Stomach (tissue), 9 donors: ENCODE measurements around the gene MAN1A1. TPM values are rescaled to one million over a fixed set of nuclear protein-coding genes. Genes with fewer than 3 reads are reported as not detected.

Experiments
- DNase-seq, 2 donors: peaks; one replicate each; pipeline versions ENCODE4 v3.0.0 to v3.0.0-alpha.2; 2013 to 2019
- H3K27ac ChIP-seq, 5 donors: fragments of 200-600 bp in 4 of 5; sonication (generic) in 4 of 5; one replicate each; pipeline ENCODE4 v1.5.1; 2013 to 2019; ENCODE audit warnings: mild to moderate bottlenecking in 1 of 5, moderate library complexity in 1 of 5
- H3K27me3 ChIP-seq, 3 donors: fragments of 200-600 bp; sonication (generic); one replicate each; pipeline ENCODE4 v1.5.1; 2017 to 2019; ENCODE audit warnings: mixed run types in 1 of 3
- H3K36me3 ChIP-seq, 4 donors: fragments of 200-600 bp; sonication (generic); 1 replicate in 3 of 4; 2 replicates in 1 of 4; pipeline ENCODE4 v1.5.1; 2016 to 2019
- H3K4me1 ChIP-seq, 4 donors: fragments of 200-600 bp; sonication (generic); one replicate each; pipeline ENCODE4 v1.5.1; 2016 to 2019
- H3K4me3 ChIP-seq, 4 donors: fragments of 200-600 bp; sonication (generic) in 3 of 4; one replicate each; pipeline ENCODE4 v1.5.1; 2016 to 2019; ENCODE audit warnings: mild to moderate bottlenecking in 1 of 4
- H3K9me3 ChIP-seq, 4 donors: fragments of 200-600 bp; sonication (generic); one replicate each; pipeline ENCODE4 v1.5.1; 2016 to 2019
- EP300 ChIP-seq: sonication (generic); formaldehyde crosslinking; IDR thresholded peaks from one replicate; pipeline ENCODE4 v1.6.1; 2017; ENCODE audit warnings: antibody characterized with exemption
- POLR2A ChIP-seq, 4 donors: fragments of 450-650 bp; IDR thresholded peaks; one replicate each; pipeline ENCODE4 v1.6.1; 2016; ENCODE audit warnings: antibody characterized with exemption in 4 of 4, control low read depth in 2 of 4, mild to moderate bottlenecking in 1 of 4, moderate library complexity in 1 of 4
- POLR2AphosphoS5 ChIP-seq, 3 donors: sonication (generic); formaldehyde crosslinking; IDR thresholded peaks; one replicate each; pipeline ENCODE4 v1.6.1; 2016; ENCODE audit warnings: antibody characterized with exemption in 3 of 3
- WGBS, 5 donors: extraction: QIAGEN DNeasy Blood & Tissue Kit in 3 of 5; methylation state at CpG; one replicate each; pipeline versions ENCODE4 v1.1.5 to v1.1.7; 2013 to 2018; 5-methylcytosine and 5-hydroxymethylcytosine counted together
- intact Hi-C: fragments of 100-400 bp; cut with DNase I; formaldehyde crosslinking; loops from one replicate; pipeline ENCODE4 v1.15.1; 2023; ENCODE audit warnings: low total_unique reads
- polyA plus RNA-seq, 3 donors: library from polyadenylated mRNA; stranded (reverse); fragments of 200-250 nt; gene quantifications; one replicate each; pipeline ENCODE4 v1.2.3, GENCODE V29; 2013
- total RNA-seq, 5 donors: library from RNA; depleted of rRNA; stranded (reverse); fragments of >200 nt; gene quantifications; one replicate each; pipeline versions ENCODE4 v1.1.0 to v1.2.3, GENCODE V29; 2014 to 2016
- TF ChIP-seq, protein P1 (sequence below), 7 experiments: fragments of 450-650 bp in 4 of 7; fragments of 200-600 bp in 3 of 7; sonication (generic) in 3 of 7; IDR thresholded peaks; one replicate each; pipeline ENCODE4 v1.5.1; 2016 to 2019; ENCODE audit warnings: antibody characterized with exemption in 7 of 7, control low read depth in 2 of 7, mild to moderate bottlenecking in 1 of 7
- donor health status: healthy with polysubstance abuse.
- donor health status: Bipolar disorder and iron deficiency.
- donor health status: healthy.

The MAN1A1 gene
- total and polyA plus RNA-seq, 8 donors: 8.0 to 132 (median 47.9) TPM

DNA sequence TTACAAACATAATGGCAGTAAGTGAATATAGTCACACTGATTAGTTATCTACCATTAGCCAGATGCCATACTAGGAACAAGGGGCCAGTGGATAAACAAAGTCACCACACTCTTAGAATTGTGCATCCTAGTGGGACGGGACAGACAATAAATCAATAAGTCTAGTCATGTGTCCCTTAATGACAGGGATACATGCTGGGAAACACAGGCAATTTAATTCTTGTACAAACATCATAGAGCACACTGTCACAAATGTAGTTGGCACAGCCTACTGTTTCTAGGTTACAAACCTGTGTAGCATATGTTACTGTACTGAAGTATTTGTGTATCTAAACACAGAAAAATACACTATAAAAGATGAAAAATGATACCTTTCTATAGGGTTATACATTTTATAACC, 148.1 kb downstream of the MAN1A1 start:
- H3K4me1 ChIP-seq: peaks cover 0 to 5% (median 0%) of the 10 kb centered on the region in 4 donors
- H3K27ac ChIP-seq: no peak overlapping the region
- intact Hi-C loops: no loop called here
- no peak overlapping the region for H3K4me3 ChIP-seq
- no peak for TF ChIP-seq POLR2AphosphoS5 (IDR thresholded peaks at IDR 0.05)
- no peak for TF ChIP-seq POLR2A (IDR thresholded peaks at IDR 0.05)
- no peak for TF ChIP-seq EP300
- TF ChIP-seq, protein P1, sequence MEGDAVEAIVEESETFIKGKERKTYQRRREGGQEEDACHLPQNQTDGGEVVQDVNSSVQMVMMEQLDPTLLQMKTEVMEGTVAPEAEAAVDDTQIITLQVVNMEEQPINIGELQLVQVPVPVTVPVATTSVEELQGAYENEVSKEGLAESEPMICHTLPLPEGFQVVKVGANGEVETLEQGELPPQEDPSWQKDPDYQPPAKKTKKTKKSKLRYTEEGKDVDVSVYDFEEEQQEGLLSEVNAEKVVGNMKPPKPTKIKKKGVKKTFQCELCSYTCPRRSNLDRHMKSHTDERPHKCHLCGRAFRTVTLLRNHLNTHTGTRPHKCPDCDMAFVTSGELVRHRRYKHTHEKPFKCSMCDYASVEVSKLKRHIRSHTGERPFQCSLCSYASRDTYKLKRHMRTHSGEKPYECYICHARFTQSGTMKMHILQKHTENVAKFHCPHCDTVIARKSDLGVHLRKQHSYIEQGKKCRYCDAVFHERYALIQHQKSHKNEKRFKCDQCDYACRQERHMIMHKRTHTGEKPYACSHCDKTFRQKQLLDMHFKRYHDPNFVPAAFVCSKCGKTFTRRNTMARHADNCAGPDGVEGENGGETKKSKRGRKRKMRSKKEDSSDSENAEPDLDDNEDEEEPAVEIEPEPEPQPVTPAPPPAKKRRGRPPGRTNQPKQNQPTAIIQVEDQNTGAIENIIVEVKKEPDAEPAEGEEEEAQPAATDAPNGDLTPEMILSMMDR (IDR thresholded peaks at IDR 0.05): no peak
- H3K9me3 ChIP-seq: no peaks in the 10 kb centered on the region
- no peaks in the 10 kb centered on the region for H3K27me3 ChIP-seq
- DNase-seq: no peak
- WGBS, 5 donors: 78 to 90% (median 83%) methylated on average over 1 of the region's 1 CpG
- H3K36me3 ChIP-seq: peaks cover 4 to 65% (median 53%) of the 10 kb centered on the region in 4 donors

DNA sequence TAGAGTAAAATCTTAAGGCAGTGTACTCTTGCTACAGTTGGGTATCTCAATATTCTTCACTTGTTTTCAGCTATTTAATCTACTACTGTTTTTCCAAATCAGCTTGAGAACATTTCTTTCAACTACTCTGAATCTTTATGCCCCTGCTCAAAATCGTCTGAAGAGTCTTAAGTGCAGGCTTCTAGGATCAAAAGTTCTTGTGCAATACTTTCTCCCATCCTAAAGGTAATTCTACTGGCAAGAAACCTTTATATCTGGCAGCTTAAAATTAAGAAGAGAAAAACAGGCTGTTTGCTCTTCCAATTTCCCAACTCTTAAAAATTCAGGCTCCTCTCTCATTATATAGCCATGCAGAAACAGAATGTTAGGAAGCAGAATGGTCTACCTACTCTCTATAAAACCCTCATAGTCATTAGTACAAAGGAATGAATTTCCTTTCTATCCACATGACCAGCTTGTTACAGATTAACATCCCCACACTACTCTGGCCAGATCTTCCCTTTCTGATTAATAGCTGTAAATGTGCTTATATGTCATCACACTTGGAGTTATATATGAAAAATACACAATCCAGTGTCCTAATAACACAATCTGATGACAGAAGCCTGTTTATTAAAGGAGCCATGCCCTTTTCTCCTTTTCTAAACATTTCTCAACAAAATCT, 148.9 kb downstream of the MAN1A1 start:
- DNase-seq: no peak
- intact Hi-C loops: no loop called here
- WGBS, 5 donors: 69 to 85% (median 75%) methylated on average over 1 of the region's 1 CpG
- Histone ChIP-seq H3K4me1 (peaks cover 0 to 5% (median 0%) of the 10 kb centered on the region in 4 donors), H3K27me3 (no peaks in the 10 kb centered on the region), H3K4me3 (no peak overlapping the region), H3K9me3 (no peaks in the 10 kb centered on the region), H3K27ac (no peak overlapping the region), H3K36me3 (peaks cover 4 to 72% (median 60%) of the 10 kb centered on the region in 4 donors)
- TF ChIP-seq POLR2AphosphoS5 (IDR thresholded peaks at IDR 0.05) (no peak), EP300 (no peak), POLR2A (IDR thresholded peaks at IDR 0.05) (no peak)
- TF ChIP-seq, protein P1 (IDR thresholded peaks at IDR 0.05): no peak

DNA sequence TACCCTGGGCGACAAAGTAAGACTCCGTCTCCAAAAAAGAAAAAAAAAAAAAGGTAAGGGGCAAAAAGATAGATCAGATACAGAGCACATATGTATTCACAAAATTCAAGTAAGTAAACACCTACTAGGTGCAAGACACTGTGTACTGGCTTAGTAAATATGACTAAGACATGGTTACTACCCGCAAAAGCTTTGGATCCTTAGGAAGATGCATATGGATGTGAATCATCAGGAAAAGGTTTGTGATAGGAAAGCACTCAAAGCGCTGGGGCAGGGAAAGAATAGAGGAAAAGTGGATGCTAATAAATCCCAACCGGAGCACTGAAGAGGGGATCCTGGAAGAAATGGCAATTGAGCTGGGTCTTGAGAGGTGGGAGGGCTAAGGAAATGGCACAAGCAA, 152.3 kb downstream of the MAN1A1 start:
- no peak overlapping the region for H3K27ac ChIP-seq
- DNase-seq: no peak
- H3K4me3 ChIP-seq: no peak overlapping the region
- H3K4me1 ChIP-seq: peaks cover 0 to 5% (median 0%) of the 10 kb centered on the region in 4 donors
- intact Hi-C loops: no loop called here
- H3K36me3 ChIP-seq: peaks cover 4 to 75% (median 51%) of the 10 kb centered on the region in 4 donors
- TF ChIP-seq POLR2AphosphoS5 (IDR thresholded peaks at IDR 0.05): no peak
- TF ChIP-seq, protein P1 (IDR thresholded peaks at IDR 0.05): no peak
- TF ChIP-seq POLR2A (IDR thresholded peaks at IDR 0.05): no peak
- no peak for TF ChIP-seq EP300
- 93 to 100% (median 98%) methylated on average over 5 of the region's 5 CpGs for WGBS, 5 donors
- H3K9me3 ChIP-seq: no peaks in the 10 kb centered on the region
- H3K27me3 ChIP-seq: no peaks in the 10 kb centered on the region

DNA sequence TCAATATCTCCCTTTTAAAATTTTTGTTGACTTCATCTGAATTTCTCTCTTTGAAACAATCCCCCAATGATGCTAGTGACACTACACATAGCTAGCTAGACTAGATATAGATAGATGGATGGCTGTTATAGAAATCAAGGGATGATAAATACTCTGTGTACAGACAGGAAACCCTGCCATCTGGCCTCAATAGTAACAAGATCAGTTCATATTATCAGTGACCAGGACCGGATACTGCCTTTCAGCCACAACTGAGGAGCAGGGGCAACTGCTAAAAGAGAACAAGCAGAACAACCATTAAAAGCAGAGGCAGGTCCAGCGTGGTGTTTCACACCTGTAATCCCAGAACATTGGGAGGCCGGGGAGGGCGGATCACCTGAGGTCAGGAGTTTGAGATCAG, 152.8 kb downstream of the MAN1A1 start:
- 76 to 88% (median 85%) methylated on average over 4 of the region's 4 CpGs for WGBS, 5 donors
- intact Hi-C loops: no loop called here

More for the DNA sequence above, 152.8 kb downstream of the MAN1A1 start:
- Histone ChIP-seq H3K27me3 (no peaks in the 10 kb centered on the region), H3K4me3 (no peak overlapping the region), H3K27ac (no peak overlapping the region), H3K9me3 (no peaks in the 10 kb centered on the region), H3K4me1 (peaks cover 0 to 5% (median 0%) of the 10 kb centered on the region in 4 donors), H3K36me3 (peaks cover 4 to 78% (median 53%) of the 10 kb centered on the region in 4 donors)
- TF ChIP-seq POLR2A (IDR thresholded peaks at IDR 0.05) (no peak), EP300 (no peak), POLR2AphosphoS5 (IDR thresholded peaks at IDR 0.05) (no peak)
- TF ChIP-seq, protein P1 (IDR thresholded peaks at IDR 0.05): no peak
- DNase-seq: peak in 1 of 2 donors; percentile 30
